Heart left ventricle (tissue), 16 donors: ENCODE measurements around the gene KATNB1. TPM values are rescaled to one million over a fixed set of nuclear protein-coding genes. Genes with fewer than 3 reads are reported as not detected.

Source experiments
- ATAC-seq, 4 donors: fragments of 200-7000 bp; cut with Tn5 transposase; one replicate each; pipeline ENCODE4 v1.9.1; 2020 to 2022; ENCODE audit warnings: moderate library complexity in 4 of 4, mild to moderate bottlenecking in 3 of 4, moderate number of reproducible peaks in 1 of 4
- DNase-seq, 5 donors: peaks; one replicate each; pipeline ENCODE4 v3.0.0-alpha.2; 2020
- H3K27ac ChIP-seq, 12 donors: fragments of 200-600 bp; sonication (generic) in 4 of 12; one replicate each; pipeline versions ENCODE4 v1.5.0 to v1.8.0; 2016 to 2022; ENCODE audit warnings: mild to moderate bottlenecking in 2 of 12
- H3K27me3 ChIP-seq, 9 donors: fragments of 200-600 bp; sonication (generic) in 2 of 9; one replicate each; pipeline versions ENCODE4 v1.5.1 to v1.8.0; 2016 to 2022; ENCODE audit warnings: mild to moderate bottlenecking in 3 of 9
- H3K36me3 ChIP-seq, 9 donors: fragments of 200-600 bp; sonication (generic) in 2 of 9; one replicate each; pipeline versions ENCODE4 v1.5.0 to v1.8.0; 2018 to 2022; ENCODE audit warnings: mild to moderate bottlenecking in 2 of 9
- H3K4me1 ChIP-seq, 12 donors: fragments of 200-600 bp; sonication (generic) in 4 of 12; one replicate each; pipeline versions ENCODE4 v1.5.0 to v1.8.0; 2016 to 2022; ENCODE audit warnings: mild to moderate bottlenecking in 3 of 12
- H3K4me3 ChIP-seq, 12 donors: fragments of 200-600 bp; sonication (generic) in 4 of 12; one replicate each; pipeline versions ENCODE4 v1.5.0 to v1.8.0; 2017 to 2022; ENCODE audit warnings: mild to moderate bottlenecking in 9 of 12, moderate library complexity in 4 of 12
- H3K9me3 ChIP-seq, 12 donors: fragments of 200-600 bp; sonication (generic) in 4 of 12; one replicate each; pipeline versions ENCODE4 v1.5.0 to v1.8.0; 2016 to 2022; ENCODE audit warnings: mild to moderate bottlenecking in 1 of 12
- POLR2A ChIP-seq, 2 donors: fragments of 450-650 bp; IDR thresholded peaks; one replicate each; pipeline ENCODE4 v1.6.1; 2017; ENCODE audit warnings: antibody characterized with exemption in 2 of 2, mild to moderate bottlenecking in 2 of 2, moderate library complexity in 2 of 2
- WGBS, 4 donors: extraction: QIAGEN DNeasy Blood & Tissue Kit in 2 of 4; methylation state at CpG; one replicate each; pipeline versions ENCODE4 v1.1.5 to v1.1.7; 2013 to 2018; 5-methylcytosine and 5-hydroxymethylcytosine counted together
- intact Hi-C, 10 donors: fragments of 100-400 bp; cut with DNase I; formaldehyde crosslinking; loops; one replicate each; pipeline versions ENCODE4 v1.11.1 to v1.14.2; 2022
- polyA plus RNA-seq, 2 donors: library from polyadenylated mRNA; stranded (reverse); fragments of 200-250 nt; gene quantifications; one replicate each; pipeline ENCODE4 v1.2.3, GENCODE V29; 2013
- total RNA-seq, 9 donors: library from RNA; depleted of rRNA in 2 of 9; stranded (reverse); fragments of >200 nt in 2 of 9; fragmentation: NEBNext Ultra II Directional in 3 of 9; extraction: Animal tissue kit (Norgen Biotek cat#: 25700) in 3 of 9; gene quantifications; one replicate each; pipeline versions ENCODE4 v1.1.0 to v1.2.4, GENCODE V29; 2016 to 2023
- TF ChIP-seq, protein P1 (sequence below), 12 donors: fragments of 200-600 bp; sonication (generic) in 4 of 12; IDR thresholded peaks; one replicate each; pipeline versions ENCODE4 v1.5.0 to v1.8.0; 2018 to 2022; ENCODE audit warnings: antibody characterized with exemption in 12 of 12, mild to moderate bottlenecking in 5 of 12
- donor health status: ischemic (EF 13 %, LVEDD 7.1; RV severe dilation, severe dysfunction).
- donor health status: healthy with polysubstance abuse.
- donor health status: DM: no; HTN: yes; CAD: no.
- donor health status: DM: no; HTN: no; CAD: no.
- donor health status: ischemic (EF 25% LVEDD 6.9; RV normal size, moderate dysfunction).
- donor health status: ischemic (EF 25% LVEDD 5.7; RV mildly dilated, moderate dysfunction).
- donor health status: healthy.
- donor health status: DM: yes; HTN: yes; CAD: no.
- donor health status: ischemic (EF 35%, LVEDD 5.7; RV mildly dilated, moderate dysfunction).
- donor health status: nonischemic (EF 11% LVEDD 7.7; RV severe dilation, severe dysfunction).
- donor health status: DM: yes; HTN: yes; CAD: no.
- donor health status: PGD.
- donor health status: ischemic (EF 29% LVEDD 5.4; RV normal size, mild dysfunction).
- donor health status: nonischemic (EF 23%, LVEDD 6.1; RV moderate dilation, normal function).

Gene KATNB1
- total and polyA plus RNA-seq, 11 donors: 8.0 to 20.5 (median 15.3) TPM

DNA sequence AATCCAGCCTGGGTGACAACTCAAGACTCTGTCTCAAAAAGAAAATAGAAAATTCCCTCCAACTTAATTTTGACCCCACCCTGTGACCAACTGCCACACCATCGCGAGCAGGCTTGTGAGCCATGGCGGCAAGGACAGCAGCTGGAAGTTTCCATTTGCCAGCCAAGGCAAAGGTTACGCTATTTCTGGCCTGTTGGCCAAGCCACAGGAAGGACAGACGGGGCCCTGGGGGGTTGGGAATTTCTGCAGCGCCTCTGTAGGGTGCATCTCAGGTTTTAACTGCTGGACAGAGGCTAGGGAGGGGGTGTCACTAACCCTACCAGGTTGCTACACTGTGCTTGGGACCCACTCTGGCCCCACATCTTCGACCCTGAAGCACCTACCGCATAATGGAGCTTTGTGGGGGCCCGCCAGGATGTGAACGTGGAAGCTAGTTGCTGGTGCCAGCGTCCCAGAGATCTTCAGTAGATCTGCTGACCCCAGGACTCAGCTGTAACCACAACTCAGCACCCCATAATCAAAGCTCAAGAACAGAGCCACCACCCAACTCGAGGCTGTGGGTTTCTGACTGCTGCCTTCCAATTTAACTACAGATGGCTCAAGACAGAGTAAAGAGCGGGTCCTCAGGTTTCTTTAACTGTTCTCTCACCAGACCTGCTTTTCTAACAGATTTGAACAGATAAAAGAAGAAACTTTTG, 55.8 kb downstream of the KATNB1 start:
- Histone ChIP-seq H3K4me3 (peak overlapping the region in 2 of 12 donors; percentile 8 to 10), H3K4me1 (peaks cover 6 to 65% (median 54%) of the 10 kb centered on the region in 12 donors)
- intact Hi-C loops: loop anchor here in 1 of 10 donors (5.0 kb wide), 1 partner anchor 34 kb away; no protein-coding TSS in a partner anchor

DNA sequence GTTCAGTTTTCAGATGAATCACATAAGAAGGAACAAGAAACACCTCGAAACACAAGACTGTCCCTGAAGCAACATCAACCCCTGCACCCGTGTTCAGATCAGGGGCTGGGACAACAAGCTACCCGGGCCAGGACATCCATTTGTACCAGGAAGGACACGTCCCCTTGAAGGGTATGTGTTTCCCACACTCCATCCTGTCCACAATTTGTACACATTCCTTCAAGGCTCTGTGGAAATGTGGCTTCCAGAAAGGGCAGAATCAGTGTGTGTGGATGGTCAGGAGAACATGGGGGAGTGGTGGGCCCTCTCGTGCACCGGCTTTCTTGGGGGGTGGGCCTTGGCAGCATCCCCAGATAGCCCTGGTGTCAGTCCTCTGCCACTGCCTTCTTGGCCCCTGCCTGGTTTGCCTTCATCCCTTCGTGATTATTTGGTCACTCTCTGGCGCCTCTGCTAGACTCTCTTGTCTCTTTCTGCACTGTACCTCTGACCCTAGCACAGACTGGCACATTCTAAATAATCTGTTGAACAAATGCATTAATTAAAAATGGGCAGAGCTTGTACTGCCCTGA, 56.4 kb downstream of the KATNB1 start:
- peaks cover 0 to 76% (median 54%) of the 10 kb centered on the region in 9 donors for H3K36me3 ChIP-seq
- intact Hi-C loops: loop anchor here in 1 of 10 donors (5.0 kb wide), 1 partner anchor 35 kb away; no protein-coding TSS in a partner anchor
- H3K4me3 ChIP-seq: no peak overlapping the region
- ATAC-seq: no peak
- no peaks in the 10 kb centered on the region for H3K27me3 ChIP-seq
- 49 to 65% (median 53%) methylated on average over 8 of the region's 8 CpGs for WGBS, 4 donors
- peaks cover 6 to 65% (median 47%) of the 10 kb centered on the region in 12 donors for H3K4me1 ChIP-seq
- peak overlapping the region; percentile 30 to 81 (median 70) for H3K27ac ChIP-seq
- no peak for TF ChIP-seq POLR2A (IDR thresholded peaks at IDR 0.05)
- TF ChIP-seq, protein P1, sequence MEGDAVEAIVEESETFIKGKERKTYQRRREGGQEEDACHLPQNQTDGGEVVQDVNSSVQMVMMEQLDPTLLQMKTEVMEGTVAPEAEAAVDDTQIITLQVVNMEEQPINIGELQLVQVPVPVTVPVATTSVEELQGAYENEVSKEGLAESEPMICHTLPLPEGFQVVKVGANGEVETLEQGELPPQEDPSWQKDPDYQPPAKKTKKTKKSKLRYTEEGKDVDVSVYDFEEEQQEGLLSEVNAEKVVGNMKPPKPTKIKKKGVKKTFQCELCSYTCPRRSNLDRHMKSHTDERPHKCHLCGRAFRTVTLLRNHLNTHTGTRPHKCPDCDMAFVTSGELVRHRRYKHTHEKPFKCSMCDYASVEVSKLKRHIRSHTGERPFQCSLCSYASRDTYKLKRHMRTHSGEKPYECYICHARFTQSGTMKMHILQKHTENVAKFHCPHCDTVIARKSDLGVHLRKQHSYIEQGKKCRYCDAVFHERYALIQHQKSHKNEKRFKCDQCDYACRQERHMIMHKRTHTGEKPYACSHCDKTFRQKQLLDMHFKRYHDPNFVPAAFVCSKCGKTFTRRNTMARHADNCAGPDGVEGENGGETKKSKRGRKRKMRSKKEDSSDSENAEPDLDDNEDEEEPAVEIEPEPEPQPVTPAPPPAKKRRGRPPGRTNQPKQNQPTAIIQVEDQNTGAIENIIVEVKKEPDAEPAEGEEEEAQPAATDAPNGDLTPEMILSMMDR (IDR thresholded peaks at IDR 0.05): no peak
- no peaks in the 10 kb centered on the region for H3K9me3 ChIP-seq
- peak in 2 of 5 donors; percentile 20 to 22 for DNase-seq

More for the DNA sequence above, 55.8 kb downstream of the KATNB1 start:
- Histone ChIP-seq H3K36me3 (peaks cover 0 to 70% (median 48%) of the 10 kb centered on the region in 9 donors), H3K9me3 (no peaks in the 10 kb centered on the region), H3K27me3 (no peaks in the 10 kb centered on the region), H3K27ac (peak overlapping the region; percentile 30 to 81 (median 70))
- peak; percentile 74 to 87 (median 77) for DNase-seq
- TF ChIP-seq POLR2A (IDR thresholded peaks at IDR 0.05): no peak
- TF ChIP-seq, protein P1 (IDR thresholded peaks at IDR 0.05): no peak
- ATAC-seq: peak; percentile 14 to 63 (median 57)
- WGBS, 4 donors: 32 to 42% (median 40%) methylated on average over 13 of the region's 13 CpGs

DNA sequence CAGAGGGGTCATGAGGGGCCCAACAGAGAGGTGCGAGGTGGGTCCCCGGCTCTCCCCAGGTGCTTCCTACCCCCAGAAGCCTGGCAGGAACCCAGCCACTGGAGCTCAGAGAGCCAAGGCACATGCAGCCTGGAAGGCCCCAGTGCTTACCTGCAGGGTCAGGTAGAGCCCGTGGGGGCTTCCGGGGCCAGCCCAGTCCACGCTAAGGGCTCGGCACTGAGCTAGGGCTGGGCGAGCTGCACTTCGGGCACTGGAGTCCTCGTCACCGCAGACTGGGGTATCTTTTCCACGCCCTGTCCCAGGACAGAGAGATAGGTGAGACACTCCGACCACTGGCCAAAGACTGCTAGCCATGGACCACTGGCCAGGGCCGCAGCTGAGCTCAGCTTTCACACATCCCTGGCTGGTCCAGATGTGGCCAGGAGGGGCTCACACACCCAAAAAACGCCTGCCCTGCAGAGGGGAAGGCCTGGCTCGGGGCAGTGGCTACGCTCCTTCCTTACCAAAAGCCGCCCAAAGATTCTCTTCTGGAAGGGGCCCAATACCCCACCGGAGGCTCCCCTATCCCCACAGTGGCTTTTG, 59.4 kb downstream of the KATNB1 start:
- H3K4me1 ChIP-seq: peaks cover 0 to 71% (median 48%) of the 10 kb centered on the region in 12 donors
- H3K36me3 ChIP-seq: peaks cover 0 to 73% (median 53%) of the 10 kb centered on the region in 9 donors
- 89 to 94% (median 93%) methylated on average over 15 to 18 of the region's 18 CpGs for whole genome bisulfite sequencing, 4 donors
- peak overlapping the region in 2 of 12 donors; percentile 51 to 52 for H3K27ac ChIP-seq
- no peaks in the 10 kb centered on the region for H3K9me3 ChIP-seq
- H3K4me3 ChIP-seq: no peak overlapping the region
- TF ChIP-seq POLR2A (IDR thresholded peaks at IDR 0.05): no peak
- TF ChIP-seq, protein P1 (IDR thresholded peaks at IDR 0.05): no peak
- no peaks in the 10 kb centered on the region for H3K27me3 ChIP-seq
- intact Hi-C loops: loop anchor here in 5 of 10 donors (5.0 kb wide), 3 partner anchors 33 to 67 kb away; no protein-coding TSS in a partner anchor
- peak in 1 of 5 donors; percentile 44 for DNase-seq
- ATAC-seq: no peak
